KG1 (cell line): Measurements from ENCODE around the gene CEPT1.
"Not testable (repeated sequence)": the region's sequence is repeated elsewhere in the genome, so short reads cannot be mapped to it uniquely, and the experiment has no call there.

Experiments
- DNase-seq: peaks from one replicate; lab custom pipeline; 2025; lab: John Stamatoyannopoulos, UW

CEPT1 gene

GRCh38 chr1:111139956-111140679, at the start of gene CEPT1, which contains the start of gene DRAM2:
TSS of gene CEPT1 (plus strand) at chr1:111140223. CDS start at chr1:111147715, 7,492 bp downstream.
TSS of gene DRAM2 (minus strand) at chr1:111140093. CDS start at chr1:111131554, 8,539 bp downstream.
- DNase-seq = peak; percentile 93

GRCh38 chr1:111095421-111095820, 44.6 kb upstream of the CEPT1 start:
- DNase-seq = not testable (repeated sequence)

- no peak for DNase-seq
Observed at GRCh38 chr1:111097356-111098099, 42.5 kb upstream of the CEPT1 start.

- no peak for DNase-seq
Observed at GRCh38 chr1:111099289-111099688, 40.7 kb upstream of the CEPT1 start.

- DNase-seq = no peak
Observed at GRCh38 chr1:111101854-111102642, 38.0 kb upstream of the CEPT1 start.

GRCh38 chr1:111104981-111105380, 35.0 kb upstream of the CEPT1 start:
- DNase-seq = no peak

- no peak for DNase-seq
Observed at GRCh38 chr1:111110197-111110899, 29.7 kb upstream of the CEPT1 start.

- no peak for DNase-seq
Observed at GRCh38 chr1:111116496-111116895, 23.5 kb upstream of the CEPT1 start.

- no peak for DNase-seq
Observed at GRCh38 chr1:111126354-111126753, 13.7 kb upstream of the CEPT1 start.

GRCh38 chr1:111127923-111128643, 11.9 kb upstream of the CEPT1 start:
- no peak for DNase-seq

- no peak for DNase-seq
Observed at GRCh38 chr1:111129376-111129775, 10.6 kb upstream of the CEPT1 start.

GRCh38 chr1:111131693-111132092, 8.3 kb upstream of the CEPT1 start:
- DNase-seq = no peak

- no peak for DNase-seq
Observed at GRCh38 chr1:111133866-111134265, 6.2 kb upstream of the CEPT1 start.

- peak; percentile 37 for DNase-seq
Observed at GRCh38 chr1:111139324-111139955, 583 bp upstream of the CEPT1 start.

GRCh38 chr1:111140680-111140967, 601 bp downstream of the CEPT1 start:
- DNase-seq = no peak

- DNase-seq = no peak
Observed at GRCh38 chr1:111141245-111142220, 1.5 kb downstream of the CEPT1 start.

- no peak for DNase-seq
Observed at GRCh38 chr1:111142356-111142975, 2.4 kb downstream of the CEPT1 start.

GRCh38 chr1:111145542-111145941, 5.5 kb downstream of the CEPT1 start:
- DNase-seq = no peak
